ENCODE results near the gene NDUFAF8.

The NDUFAF8 gene
- long read RNA-seq, donor 1, transcript NDUFAF8-201 (3 exons, 615 nt): major isoform, 59 of 68 reads
- long read RNA-seq, donor 1, partial matches to known transcripts: 9 of 68 reads
- long read RNA-seq, donor 1, other reads (novel, unspliced or antisense): 0 of 68 reads
- long read RNA-seq, donor 2, transcript NDUFAF8-201 (3 exons, 615 nt): major isoform, 62 of 62 reads
- long read RNA-seq, donor 2, partial matches to known transcripts: 0 of 62 reads
- long read RNA-seq, donor 2, other reads (novel, unspliced or antisense): 0 of 62 reads
- long read RNA-seq, donor 3, transcript NDUFAF8-201 (3 exons, 615 nt): major isoform, 20 of 21 reads
- long read RNA-seq, donor 3, partial matches to known transcripts: 0 of 21 reads
- long read RNA-seq, donor 3, other reads (novel, unspliced or antisense): 0 of 21 reads
- long read RNA-seq, donor 4, transcript NDUFAF8-201 (3 exons, 615 nt): major isoform, 24 of 34 reads
- long read RNA-seq, donor 4, partial matches to known transcripts: 10 of 34 reads
- long read RNA-seq, donor 4, other reads (novel, unspliced or antisense): 0 of 34 reads
- long read RNA-seq, donor 5, transcript NDUFAF8-201 (3 exons, 615 nt): major isoform, 43 of 55 reads
- long read RNA-seq, donor 5, partial matches to known transcripts: 10 of 55 reads
- long read RNA-seq, donor 5, other reads (novel, unspliced or antisense): 0 of 55 reads
- long read RNA-seq, donor 6, transcript NDUFAF8-201 (3 exons, 615 nt): major isoform, 39 of 46 reads
- long read RNA-seq, donor 6, partial matches to known transcripts: 6 of 46 reads
- long read RNA-seq, donor 6, other reads (novel, unspliced or antisense): 0 of 46 reads
- long read RNA-seq, donor 7: 0 reads
- long read RNA-seq, donor 8, transcript NDUFAF8-201 (3 exons, 615 nt): major isoform, 46 of 54 reads
- long read RNA-seq, donor 8, partial matches to known transcripts: 8 of 54 reads
- long read RNA-seq, donor 8, other reads (novel, unspliced or antisense): 0 of 54 reads

DNA sequence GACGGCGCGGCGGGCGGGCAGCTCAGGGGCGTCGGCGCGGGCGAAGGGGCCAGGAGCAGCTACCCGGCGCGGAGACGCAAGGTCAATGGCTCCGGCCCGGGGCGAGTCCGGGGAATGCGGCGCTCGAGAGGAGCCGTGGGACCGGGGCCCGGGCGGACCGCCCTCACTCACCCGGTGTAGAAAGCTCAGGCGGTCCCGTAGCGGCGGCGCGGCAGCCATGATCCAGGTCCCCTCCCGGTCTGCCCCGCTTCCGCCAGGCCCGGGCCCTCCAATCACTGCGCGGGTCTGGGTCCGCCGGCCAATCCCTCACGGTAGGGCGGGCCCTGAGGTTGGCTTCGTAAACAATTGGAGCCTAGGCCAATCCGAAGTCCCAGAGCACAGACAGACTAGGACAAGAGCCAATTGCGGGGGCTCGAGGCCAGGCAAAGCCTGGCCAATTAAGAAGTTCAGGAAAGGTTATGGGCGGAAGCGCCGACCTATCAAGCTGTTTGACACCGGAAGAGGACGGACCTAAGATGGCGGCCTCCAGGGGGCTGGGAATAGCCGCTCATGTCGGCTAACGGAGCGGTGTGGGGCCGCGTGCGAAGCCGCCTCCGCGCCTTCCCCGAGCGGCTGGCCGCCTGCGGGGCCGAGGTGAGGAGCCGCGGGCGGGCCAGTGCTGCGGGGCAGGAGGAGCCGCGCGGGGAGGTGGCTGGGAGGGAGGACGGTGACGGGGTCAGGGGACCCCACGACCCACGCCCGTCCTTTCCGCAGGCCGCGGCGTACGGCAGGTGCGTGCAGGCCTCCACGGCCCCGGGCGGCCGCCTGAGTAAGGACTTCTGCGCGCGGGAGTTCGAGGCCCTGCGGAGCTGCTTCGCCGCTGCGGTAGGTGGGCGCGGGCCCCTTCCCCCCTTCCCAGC lies at the start of gene NDUFAF8, which contains the start of gene TEPSIN:
TSS of gene NDUFAF8 (plus strand) at position 504 of the 899 bp plus-strand sequence. CDS start at position 550, 46 bp downstream.
TSS of gene TEPSIN (minus strand) at position 241 of the 899 bp plus-strand sequence. CDS start at position 219, 22 bp downstream.
- DNase-seq: peak; percentile 84

GRCh38 chr17:81189670-81190530 lies 49.2 kb upstream of the NDUFAF8 start:
- no peak for DNase-seq

GRCh38 chr17:81190591-81190990 lies 48.5 kb upstream of the NDUFAF8 start:
- no peak for DNase-seq

DNA sequence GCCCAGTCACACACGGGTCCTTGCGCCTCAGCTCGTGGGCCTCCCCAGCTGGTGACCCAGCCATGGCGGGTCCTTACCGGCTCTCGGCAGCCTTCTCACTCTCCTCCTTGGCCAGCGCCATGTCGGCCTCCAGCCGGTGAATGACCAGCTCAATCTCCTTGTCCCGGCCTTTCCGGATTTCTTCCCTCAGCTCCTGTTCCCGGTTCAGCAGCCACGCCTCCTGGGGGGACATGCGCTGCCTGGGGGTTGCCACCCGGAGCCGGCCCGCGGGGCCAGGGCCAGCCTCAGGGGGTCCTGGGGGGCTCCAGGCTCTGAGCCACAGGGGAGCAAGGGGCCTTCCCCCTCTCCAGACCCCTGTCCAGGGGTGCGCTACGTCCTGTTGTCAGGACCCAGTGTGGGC lies 48.0 kb upstream of the NDUFAF8 start:
- no peak for DNase-seq

DNA sequence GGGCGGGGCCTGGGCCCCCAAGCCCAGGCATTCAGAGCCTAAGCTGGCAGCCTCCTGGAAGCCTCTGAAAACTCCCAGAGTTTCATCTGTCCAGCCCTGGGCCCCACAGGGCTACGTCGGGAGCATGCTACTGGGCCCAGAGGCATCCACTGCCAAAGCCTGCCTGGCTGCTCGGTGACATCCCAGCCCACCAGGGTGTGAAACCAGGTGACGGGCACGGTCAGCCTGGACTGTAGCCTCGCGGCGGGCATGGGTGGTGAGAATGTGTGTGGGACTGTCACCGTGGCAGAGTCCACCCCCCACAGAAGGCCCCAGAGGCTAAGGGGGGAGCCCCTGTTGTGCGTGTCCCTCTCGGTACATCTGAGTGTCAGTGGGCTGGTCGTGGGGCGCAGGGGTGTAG lies 47.5 kb upstream of the NDUFAF8 start:
- DNase-seq: no peak

DNA sequence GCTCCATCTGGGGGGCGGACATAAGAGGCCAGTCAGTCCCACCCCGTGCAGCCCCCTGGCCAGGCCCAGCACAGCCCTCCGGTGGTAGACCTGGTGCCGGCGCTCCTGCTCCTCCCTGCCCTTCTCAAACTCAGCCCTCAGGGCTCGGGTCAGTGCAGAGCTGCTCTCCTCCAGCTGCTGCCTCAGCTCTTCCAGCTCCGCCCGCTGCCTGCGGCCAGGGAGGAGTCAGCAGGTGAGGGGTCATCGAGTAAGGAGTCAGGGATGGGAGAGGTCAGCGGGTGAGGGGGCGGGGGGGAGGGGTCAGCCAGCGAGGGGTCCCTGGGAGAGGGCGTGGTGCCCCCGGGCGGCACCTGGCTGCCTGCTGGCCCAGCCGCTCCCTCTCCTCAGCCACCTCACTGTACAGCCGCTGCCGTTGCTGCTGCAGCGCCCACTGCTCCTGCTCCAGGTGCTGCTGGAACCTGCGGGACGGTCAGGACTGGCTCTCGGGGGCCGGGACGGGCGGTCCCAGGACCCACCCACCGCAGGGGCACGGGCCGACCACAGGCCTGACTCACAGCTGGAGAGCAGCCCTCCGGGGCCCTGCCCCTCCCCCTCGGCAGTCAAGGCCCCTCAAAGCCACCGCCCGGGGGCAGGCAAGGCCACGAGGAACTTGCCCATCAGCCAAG lies 46.6 kb upstream of the NDUFAF8 start:
- peak; percentile 20 for DNase-seq

DNA sequence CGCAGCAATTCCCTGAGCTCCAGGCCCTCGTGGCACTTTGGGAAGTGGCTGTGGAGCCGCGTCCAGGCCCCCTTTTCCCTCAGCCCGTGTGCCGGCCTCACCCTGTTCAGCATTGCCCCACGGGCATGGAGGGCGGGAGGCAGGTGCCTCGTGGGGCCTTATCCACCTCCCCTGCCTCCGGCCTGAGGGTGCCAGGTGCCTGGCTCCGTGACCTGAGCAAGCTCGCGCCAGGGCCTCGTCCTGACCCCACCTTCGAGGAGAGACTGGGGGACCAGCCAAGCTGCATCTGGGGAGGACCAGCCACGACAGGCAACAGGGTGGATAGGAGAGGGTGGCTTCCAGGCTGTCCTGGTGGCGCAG lies 46.1 kb upstream of the NDUFAF8 start:
- DNase-seq: no peak

GRCh38 chr17:81193470-81194224 lies 45.5 kb upstream of the NDUFAF8 start:
- DNase-seq: peak; percentile 31

DNA sequence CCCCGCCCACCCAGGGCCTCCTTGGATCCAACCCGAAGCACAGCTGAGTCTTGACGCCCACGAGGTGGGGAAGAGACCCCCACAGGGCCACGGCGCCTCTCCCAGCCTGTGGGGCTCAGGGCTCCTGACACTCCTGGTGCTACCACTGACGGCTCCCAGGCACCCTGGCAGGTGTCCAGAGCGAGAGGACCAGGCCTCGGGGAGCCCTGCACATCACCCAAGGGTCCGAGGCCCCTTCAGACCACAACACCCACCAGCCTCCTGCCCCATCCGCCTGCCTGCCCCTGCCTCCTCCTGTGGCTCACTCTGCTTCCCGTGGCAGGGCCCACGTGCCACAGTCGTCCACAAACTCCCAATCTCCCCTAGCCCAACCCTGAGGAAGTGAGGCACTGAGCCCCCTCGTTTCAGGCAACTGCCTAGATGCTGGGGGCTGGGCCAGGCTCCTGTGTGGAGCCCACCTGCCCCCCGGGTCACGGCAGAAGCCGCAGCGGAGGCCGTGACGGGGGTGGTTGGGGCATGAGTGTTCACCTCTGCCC lies 44.8 kb upstream of the NDUFAF8 start:
- no peak for DNase-seq

GRCh38 chr17:81194941-81195901 lies 43.9 kb upstream of the NDUFAF8 start:
- no peak for DNase-seq

GRCh38 chr17:81195941-81196495 lies 43.1 kb upstream of the NDUFAF8 start:
- DNase-seq: no peak

DNA sequence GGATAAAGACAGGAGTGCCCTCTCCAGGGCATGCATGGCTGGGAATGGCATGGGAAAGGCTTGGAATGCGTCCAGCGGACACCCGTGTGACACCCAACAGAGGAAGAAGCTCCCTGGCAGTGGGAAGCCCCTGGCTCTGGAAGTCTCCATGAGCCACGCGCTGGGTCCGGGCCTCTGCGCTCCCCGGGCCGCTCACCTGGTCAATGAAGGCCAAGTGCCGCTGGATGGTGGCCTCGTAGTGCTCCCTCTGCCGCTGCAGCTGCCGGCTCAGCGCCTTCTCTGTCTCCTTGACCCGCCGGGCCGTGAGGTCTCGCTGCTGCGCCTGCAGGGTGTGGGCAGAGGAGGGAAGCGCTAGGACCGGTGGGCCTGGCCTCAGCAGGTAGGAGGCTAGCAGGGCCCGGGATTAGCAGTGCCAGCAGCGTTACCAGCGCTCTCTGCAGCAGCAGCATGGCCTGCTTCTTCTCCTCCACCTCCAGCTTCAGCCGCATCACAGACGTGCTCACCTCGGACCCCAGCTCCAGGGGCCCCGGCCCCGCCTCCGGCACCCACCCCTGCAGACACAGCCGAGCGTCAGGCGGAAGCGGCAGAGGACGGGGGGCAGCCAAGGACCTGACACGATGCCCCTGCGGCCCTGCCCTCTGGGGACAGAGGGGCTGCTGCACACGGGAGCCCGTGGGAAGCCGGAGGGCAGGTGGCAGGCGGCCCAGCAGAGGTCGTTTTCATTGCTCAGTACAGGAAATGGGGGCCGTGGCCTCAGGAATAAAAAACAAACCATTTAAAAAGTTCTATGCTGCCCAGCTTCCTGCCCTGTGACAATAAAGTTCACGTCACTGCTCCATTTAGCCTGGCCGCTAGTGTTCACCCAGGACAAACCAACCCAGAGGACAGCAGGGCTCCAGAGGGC lies 42.4 kb upstream of the NDUFAF8 start:
- DNase-seq: no peak

GRCh38 chr17:81197409-81197795 lies 41.7 kb upstream of the NDUFAF8 start:
- no peak for DNase-seq

DNA sequence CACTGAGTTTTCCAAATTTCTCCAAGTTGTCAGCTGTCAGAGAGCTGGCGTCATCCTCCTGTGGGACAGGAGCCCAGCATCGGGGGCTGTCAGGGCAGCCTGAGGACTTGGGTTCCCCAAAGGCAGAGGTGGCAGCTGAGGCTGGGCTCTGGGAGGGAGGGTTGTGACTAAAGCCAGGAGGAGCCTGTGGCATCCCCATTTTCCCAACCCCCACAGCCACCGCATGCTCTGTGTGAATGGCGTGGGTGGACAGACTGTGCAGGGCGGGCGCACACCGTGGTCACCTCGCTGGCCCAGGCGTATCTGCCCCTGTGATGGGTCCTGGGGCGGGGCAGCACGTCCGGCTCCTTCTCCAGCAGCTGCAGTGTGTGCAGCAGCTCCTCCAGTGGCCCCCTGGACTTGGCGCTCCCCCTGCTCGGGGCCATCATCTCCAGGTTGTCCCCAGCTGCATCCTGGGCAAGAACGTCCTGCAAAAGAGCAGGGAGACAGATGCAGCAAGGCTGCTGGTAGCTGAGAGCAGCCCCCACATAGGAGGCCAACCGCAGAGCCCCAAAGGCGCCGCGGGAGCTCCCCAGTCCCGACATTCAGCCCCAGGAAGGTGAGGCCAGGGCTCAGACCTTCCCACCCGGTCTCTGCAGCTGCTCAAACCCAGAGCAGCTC lies 41.2 kb upstream of the NDUFAF8 start:
- DNase-seq: no peak

- no peak for DNase-seq
These were observed 40.2 kb upstream of the NDUFAF8 start for GRCh38 chr17:81198826-81199481.

DNA sequence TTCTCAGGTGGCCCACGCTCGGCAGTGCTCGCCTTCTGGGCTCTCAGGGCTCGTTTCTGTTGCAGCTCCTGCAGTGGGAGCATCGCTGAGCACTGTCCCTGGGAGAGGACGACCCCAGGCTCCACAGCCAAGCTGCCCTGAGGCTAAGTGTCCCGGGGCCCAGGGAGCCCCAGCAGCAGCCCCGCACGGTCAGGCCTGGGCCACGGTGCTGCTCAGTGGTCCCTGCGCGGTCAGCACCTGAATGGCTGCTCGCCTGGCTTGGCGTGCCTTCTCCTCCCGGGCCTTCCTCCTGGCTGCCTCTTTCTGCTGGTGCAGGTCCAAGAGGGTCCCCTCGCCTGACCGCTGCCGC lies 39.7 kb upstream of the NDUFAF8 start:
- DNase-seq: no peak

All from right kidney (tissue), 9 donors.